Left cardiac atrium (tissue), 4 donors: ENCODE measurements around the gene LASP1. TPM values are rescaled to one million over a fixed set of nuclear protein-coding genes. Genes with fewer than 3 reads are reported as not detected.

Experiments
- ATAC-seq, 2 donors: fragments of 200-7000 bp; cut with Tn5 transposase; one replicate each; pipeline ENCODE4 v1.9.1; 2020; ENCODE audit warnings: mild to moderate bottlenecking in 2 of 2, moderate library complexity in 2 of 2
- DNase-seq: peaks from one replicate; pipeline ENCODE4 v3.0.0-alpha.2; 2020
- intact Hi-C, 2 donors: fragments of 100-400 bp; cut with DNase I; formaldehyde crosslinking; loops; one replicate each; pipeline versions ENCODE4 v1.14.1 to v1.15.1; 2022 to 2023
- total RNA-seq, 2 donors: library from RNA; stranded (reverse); fragmentation: NEBNext Ultra II Directional; extraction: Animal tissue kit (Norgen Biotek cat#: 25700); gene quantifications; one replicate each; pipeline ENCODE4 v1.2.1, GENCODE V29; 2021
- donor health status: DM: no; HTN: yes; CAD: no.
- donor health status: DM: no; HTN: yes; CAD: no; lungs with severe emphysema.
- donor health status: DM: yes; HTN: yes; CAD: no.
- donor health status: Dilated cardiomyopathy.

The LASP1 gene
- total RNA-seq, 2 donors from 2014 or later = 51.8 to 55.0 TPM

- no peak for DNase-seq
- ATAC-seq = peak; percentile 19 to 22
- intact Hi-C loops = no loop called here
Observed at GRCh38 chr17:38883592-38884526, 14.0 kb downstream of the LASP1 start.

- no peak for DNase-seq
- intact Hi-C loops = no loop called here
Observed at GRCh38 chr17:38885044-38885727, 15.3 kb downstream of the LASP1 start.

GRCh38 chr17:38885728-38886642 is 16.1 kb downstream of the LASP1 start:
- intact Hi-C loops = no loop called here
- DNase-seq (no peak), ATAC-seq (no peak)

More at GRCh38 chr17:38885044-38885727, 15.3 kb downstream of the LASP1 start:
- no peak for ATAC-seq

- ATAC-seq (no peak), DNase-seq (no peak)
- intact Hi-C loops = no loop called here
Observed at GRCh38 chr17:38886643-38887010, 16.8 kb downstream of the LASP1 start.

GRCh38 chr17:38888842-38889241 is 19.0 kb downstream of the LASP1 start:
- ATAC-seq (no peak), DNase-seq (no peak)
- intact Hi-C loops = no loop called here

GRCh38 chr17:38889745-38890409 is 20.0 kb downstream of the LASP1 start:
- no peak for ATAC-seq
- intact Hi-C loops = no loop called here
- no peak for DNase-seq

GRCh38 chr17:38890410-38890746 is 20.5 kb downstream of the LASP1 start:
- intact Hi-C loops = no loop called here

GRCh38 chr17:38891441-38891840 is 21.6 kb downstream of the LASP1 start:
- DNase-seq (no peak), ATAC-seq (no peak)
- intact Hi-C loops = no loop called here

More at GRCh38 chr17:38890410-38890746, 20.5 kb downstream of the LASP1 start:
- ATAC-seq (no peak), DNase-seq (no peak)

GRCh38 chr17:38892083-38892482 is 22.2 kb downstream of the LASP1 start:
- intact Hi-C loops = no loop called here
- ATAC-seq (no peak), DNase-seq (no peak)

- intact Hi-C loops = no loop called here
- ATAC-seq = no peak
- no peak for DNase-seq
Observed at GRCh38 chr17:38892620-38893019, 22.8 kb downstream of the LASP1 start.

- DNase-seq (no peak), ATAC-seq (no peak)
- intact Hi-C loops = no loop called here
Observed at GRCh38 chr17:38893113-38893512, 23.3 kb downstream of the LASP1 start.

GRCh38 chr17:38893607-38894006 is 23.7 kb downstream of the LASP1 start:
- intact Hi-C loops = no loop called here
- DNase-seq (peak; percentile 56), ATAC-seq (peak; percentile 35 to 51)

- intact Hi-C loops = no loop called here
- ATAC-seq (no peak), DNase-seq (no peak)
Observed at GRCh38 chr17:38894276-38894675, 24.4 kb downstream of the LASP1 start.

- intact Hi-C loops = no loop called here
- peak; percentile 63 for DNase-seq
- no peak for ATAC-seq
Observed at GRCh38 chr17:38896346-38896954, 26.6 kb downstream of the LASP1 start.

GRCh38 chr17:38897176-38897575 is 27.3 kb downstream of the LASP1 start:
- peak; percentile 28 to 45 for ATAC-seq
- peak; percentile 79 for DNase-seq
- intact Hi-C loops = no loop called here

- DNase-seq = no peak
- intact Hi-C loops = no loop called here
- ATAC-seq = peak; percentile 2 to 29
Observed at GRCh38 chr17:38897671-38898290, 27.9 kb downstream of the LASP1 start.

- intact Hi-C loops = no loop called here
- DNase-seq (no peak), ATAC-seq (no peak)
Observed at GRCh38 chr17:38898291-38898679, 28.4 kb downstream of the LASP1 start.

- DNase-seq (no peak), ATAC-seq (peak in 1 of 2 donors; percentile 21)
- intact Hi-C loops = no loop called here
Observed at GRCh38 chr17:38898812-38899348, 29.0 kb downstream of the LASP1 start.
